KMS-11 (cell line): ENCODE results near the gene RETREG1.

Experiments used
- H2AFZ ChIP-seq: fragments of 200-600 bp; sonication (generic); 2 replicates; pipeline ENCODE4 v1.6.1; 2016; ENCODE audit warnings: antibody characterized with exemption, mixed run types, low read depth
- H3K27ac ChIP-seq: fragments of 200-600 bp; sonication (generic); 2 replicates; pipeline ENCODE4 v1.6.1; 2016; ENCODE audit warnings: mild to moderate bottlenecking, mixed run types
- H3K27me3 ChIP-seq: fragments of 200-600 bp; sonication (generic); 2 replicates; pipeline ENCODE4 v1.6.1; 2017; ENCODE audit warnings: mild to moderate bottlenecking, low read depth, mixed run types, moderate library complexity; ENCODE audit not compliant: insufficient read depth
- H3K36me3 ChIP-seq: fragments of 200-600 bp; sonication (generic); 2 replicates; pipeline ENCODE4 v1.6.1; 2017; ENCODE audit warnings: mild to moderate bottlenecking, mixed run types; ENCODE audit not compliant: insufficient read depth
- H3K4me1 ChIP-seq: fragments of 200-600 bp; sonication (generic); 2 replicates; pipeline ENCODE4 v1.6.1; 2016; ENCODE audit warnings: mild to moderate bottlenecking, low read depth, mixed run types; ENCODE audit not compliant: poor library complexity, severe bottlenecking
- H3K4me2 ChIP-seq: fragments of 200-600 bp; sonication (generic); 2 replicates; pipeline ENCODE4 v1.7.0; 2016; ENCODE audit warnings: mild to moderate bottlenecking, mixed run types
- H3K4me3 ChIP-seq: fragments of 200-600 bp; sonication (generic); IDR thresholded peaks from 2 replicates; pipeline ENCODE4 v1.6.1; 2017; ENCODE audit warnings: low read depth, low read length, mixed read lengths; ENCODE audit not compliant: insufficient read depth
- H3K79me2 ChIP-seq: fragments of 200-600 bp; sonication (generic); 2 replicates; pipeline ENCODE4 v1.6.1; 2016; ENCODE audit warnings: low read depth, mixed run types; ENCODE audit not compliant: insufficient read depth
- H3K9ac ChIP-seq: fragments of 200-600 bp; sonication (generic); 2 replicates; pipeline ENCODE4 v1.6.1; 2016; ENCODE audit warnings: mild to moderate bottlenecking, mixed run types
- H4K20me1 ChIP-seq: fragments of 200-600 bp; sonication (generic); 2 replicates; pipeline ENCODE4 v1.6.1; 2016; ENCODE audit warnings: mild to moderate bottlenecking, mixed run types; ENCODE audit not compliant: insufficient read depth
- CTCF ChIP-seq: fragments of 200-600 bp; sonication (generic); conservative IDR thresholded peaks from 2 replicates; pipeline ENCODE4 v1.6.1; 2017; ENCODE audit warnings: low read depth, mild to moderate bottlenecking, antibody characterized with exemption, low read length, moderate library complexity, mixed read lengths

RETREG1 gene

GRCh38 chr5:16639206-16639605 lies 22.4 kb upstream of the RETREG1 start:
- Histone ChIP-seq H3K36me3 (no peaks in the 10 kb centered on the region), H2AFZ (no peak overlapping the region), H4K20me1 (no peaks in the 10 kb centered on the region), H3K4me2 (no peak overlapping the region), H3K9ac (no peak overlapping the region), H3K4me1 (no peaks in the 10 kb centered on the region), H3K79me2 (no peaks in the 10 kb centered on the region), H3K27ac (no peak overlapping the region), H3K4me3 (no peak overlapping the region), H3K27me3 (no peaks in the 10 kb centered on the region)
- TF ChIP-seq CTCF: no peak

DNA sequence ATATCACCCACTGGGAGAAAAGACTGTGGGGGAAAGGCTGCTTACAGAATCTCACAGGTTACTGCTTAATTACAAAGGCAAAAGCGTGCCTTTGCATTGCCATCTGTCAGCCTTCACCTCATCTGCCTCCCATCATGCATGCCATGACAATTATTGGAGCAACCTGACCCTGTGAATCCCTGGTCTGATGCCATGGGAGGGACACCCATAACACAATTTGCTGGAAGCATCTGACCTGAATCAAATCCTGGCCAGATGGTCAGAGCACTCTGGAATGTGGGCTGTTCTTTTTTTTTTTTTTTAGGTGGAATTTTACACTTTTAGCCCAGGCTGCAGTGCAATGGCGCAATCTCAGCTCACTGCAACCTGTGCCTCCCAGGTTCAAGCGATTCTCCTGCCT lies 11.6 kb upstream of the RETREG1 start:
- Histone ChIP-seq H3K4me3 (no peak overlapping the region), H3K4me2 (no peak overlapping the region), H4K20me1 (no peaks in the 10 kb centered on the region), H3K27ac (no peak overlapping the region), H3K9ac (no peak overlapping the region), H3K27me3 (no peaks in the 10 kb centered on the region), H3K79me2 (no peaks in the 10 kb centered on the region), H3K36me3 (no peaks in the 10 kb centered on the region), H2AFZ (no peak overlapping the region), H3K4me1 (peaks cover 29% of the 10 kb centered on the region)
- TF ChIP-seq CTCF: no peak

DNA sequence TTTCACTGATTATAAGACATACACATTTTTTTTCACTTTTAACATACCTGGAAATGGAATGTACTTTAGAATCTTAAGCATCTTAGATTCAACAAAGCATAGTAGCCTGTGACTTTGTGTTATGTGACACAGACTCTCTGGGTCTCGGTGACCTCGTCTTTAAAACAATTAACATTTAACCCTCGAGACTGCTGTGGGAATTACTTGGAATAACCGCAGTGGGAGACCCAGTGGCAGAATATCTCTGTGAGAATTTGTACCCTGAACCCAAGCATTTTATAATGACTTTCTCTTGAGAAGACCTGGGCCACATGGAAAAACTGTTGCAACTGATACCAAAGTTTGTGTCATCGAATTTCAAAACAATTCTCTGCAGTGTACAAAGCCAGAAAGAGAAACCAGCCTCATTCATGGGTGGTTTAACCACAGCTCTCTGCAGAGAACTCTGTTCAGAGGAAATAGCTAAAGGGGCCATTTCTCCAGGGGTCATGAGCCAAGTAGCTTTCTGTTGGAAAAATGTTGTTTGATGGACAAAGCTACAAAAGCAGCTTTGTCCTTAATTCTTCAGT lies 10.0 kb upstream of the RETREG1 start:
- peak overlapping the region; percentile 61 for H3K4me2 ChIP-seq
- H2AFZ ChIP-seq: no peak overlapping the region
- TF ChIP-seq CTCF: no peak
- peak overlapping the region; percentile 15; the same call in 1 of the 2 replicates for H3K27ac ChIP-seq
- no peaks in the 10 kb centered on the region for H4K20me1 ChIP-seq
- peaks cover 29% of the 10 kb centered on the region for H3K4me1 ChIP-seq
- H3K27me3 ChIP-seq: no peaks in the 10 kb centered on the region
- H3K9ac ChIP-seq: no peak overlapping the region
- no peaks in the 10 kb centered on the region for H3K79me2 ChIP-seq
- no peaks in the 10 kb centered on the region for H3K36me3 ChIP-seq
- no peak overlapping the region for H3K4me3 ChIP-seq

GRCh38 chr5:16625096-16625495 lies 8.3 kb upstream of the RETREG1 start:
- Histone ChIP-seq H3K36me3 (no peaks in the 10 kb centered on the region), H3K27me3 (no peaks in the 10 kb centered on the region), H3K4me2 (no peak overlapping the region), H3K4me1 (peaks cover 29% of the 10 kb centered on the region), H3K79me2 (no peaks in the 10 kb centered on the region), H3K27ac (no peak overlapping the region), H3K9ac (no peak overlapping the region), H2AFZ (no peak overlapping the region), H4K20me1 (no peaks in the 10 kb centered on the region), H3K4me3 (no peak overlapping the region)
- TF ChIP-seq CTCF: no peak
